Upper lobe of right lung (tissue), 1 donor: Measurements from ENCODE around the gene BAHCC1. TPM values are rescaled to one million over a fixed set of nuclear protein-coding genes. Genes with fewer than 3 reads are reported as not detected.

Source experiments
- ATAC-seq: fragments of 200-7000 bp; cut with Tn5 transposase; one replicate; pipeline ENCODE4 v1.9.1; 2020; ENCODE audit warnings: mild to moderate bottlenecking, moderate library complexity
- DNase-seq: peaks from one replicate; pipeline ENCODE4 v3.0.0-alpha.2; 2020
- H3K27ac ChIP-seq: fragments of 200-600 bp; one replicate; pipeline ENCODE4 v1.8.0; 2022
- H3K27me3 ChIP-seq: fragments of 200-600 bp; one replicate; pipeline ENCODE4 v1.8.0; 2022; ENCODE audit warnings: mild to moderate bottlenecking
- H3K36me3 ChIP-seq: fragments of 200-600 bp; one replicate; pipeline ENCODE4 v1.8.0; 2022
- H3K4me1 ChIP-seq: fragments of 200-600 bp; one replicate; pipeline ENCODE4 v1.8.0; 2022
- H3K4me3 ChIP-seq: fragments of 200-600 bp; one replicate; pipeline ENCODE4 v1.8.0; 2022; ENCODE audit warnings: mild to moderate bottlenecking
- H3K9me3 ChIP-seq: fragments of 200-600 bp; one replicate; pipeline ENCODE4 v1.8.0; 2022
- intact Hi-C: fragments of 100-400 bp; cut with DNase I; formaldehyde crosslinking; loops from one replicate; pipeline ENCODE4 v1.11.0; 2022
- total RNA-seq: library from RNA; stranded (reverse); fragmentation: NEBNext Ultra II Directional; extraction: Animal tissue kit (Norgen Biotek cat#: 25700); gene quantifications from one replicate; pipeline ENCODE4 v1.2.1, GENCODE V29; 2021
- TF ChIP-seq, protein P1 (sequence below): fragments of 200-600 bp; IDR thresholded peaks from one replicate; pipeline ENCODE4 v1.8.0; 2022; ENCODE audit warnings: antibody characterized with exemption
- donor health status: DM: no; HTN: yes; CAD: no; lungs with severe emphysema.

BAHCC1 gene
- total RNA-seq, 1 donor from 2014 or later: 23.3 TPM

DNA sequence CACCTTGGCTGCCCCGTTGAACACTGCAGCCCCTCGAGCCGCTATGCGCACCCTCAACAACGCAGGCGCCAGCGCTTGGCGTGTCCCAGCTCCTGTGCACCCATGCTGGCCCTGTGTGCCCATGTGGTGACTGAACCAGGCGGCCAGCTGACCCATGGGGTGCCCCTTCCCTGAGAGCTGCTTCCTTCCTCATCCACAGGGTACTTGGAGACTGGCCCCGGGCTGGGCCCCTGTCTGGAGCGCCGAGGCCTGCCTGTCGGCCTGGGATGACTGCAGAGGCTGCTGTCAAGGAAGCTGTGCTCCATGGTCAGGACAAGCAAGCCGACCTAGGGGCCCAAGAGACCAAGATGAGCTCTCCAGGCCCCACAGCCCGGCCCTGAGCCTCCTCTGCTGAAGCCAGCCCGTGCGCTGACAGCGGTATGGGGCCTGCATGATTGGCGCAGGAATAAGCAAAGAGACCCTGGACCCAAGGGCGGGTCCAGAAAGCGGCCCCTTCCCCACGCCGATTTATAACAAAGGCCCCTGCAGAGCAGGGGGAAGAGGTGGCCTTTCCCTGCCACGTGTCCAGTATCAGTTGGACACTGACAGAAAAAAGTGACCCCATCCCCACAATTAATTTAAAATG is 21.6 kb upstream of the BAHCC1 start:
- H3K27me3 ChIP-seq: no peaks in the 10 kb centered on the region
- TF ChIP-seq, protein P1, sequence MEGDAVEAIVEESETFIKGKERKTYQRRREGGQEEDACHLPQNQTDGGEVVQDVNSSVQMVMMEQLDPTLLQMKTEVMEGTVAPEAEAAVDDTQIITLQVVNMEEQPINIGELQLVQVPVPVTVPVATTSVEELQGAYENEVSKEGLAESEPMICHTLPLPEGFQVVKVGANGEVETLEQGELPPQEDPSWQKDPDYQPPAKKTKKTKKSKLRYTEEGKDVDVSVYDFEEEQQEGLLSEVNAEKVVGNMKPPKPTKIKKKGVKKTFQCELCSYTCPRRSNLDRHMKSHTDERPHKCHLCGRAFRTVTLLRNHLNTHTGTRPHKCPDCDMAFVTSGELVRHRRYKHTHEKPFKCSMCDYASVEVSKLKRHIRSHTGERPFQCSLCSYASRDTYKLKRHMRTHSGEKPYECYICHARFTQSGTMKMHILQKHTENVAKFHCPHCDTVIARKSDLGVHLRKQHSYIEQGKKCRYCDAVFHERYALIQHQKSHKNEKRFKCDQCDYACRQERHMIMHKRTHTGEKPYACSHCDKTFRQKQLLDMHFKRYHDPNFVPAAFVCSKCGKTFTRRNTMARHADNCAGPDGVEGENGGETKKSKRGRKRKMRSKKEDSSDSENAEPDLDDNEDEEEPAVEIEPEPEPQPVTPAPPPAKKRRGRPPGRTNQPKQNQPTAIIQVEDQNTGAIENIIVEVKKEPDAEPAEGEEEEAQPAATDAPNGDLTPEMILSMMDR: no peak
- H3K4me1 ChIP-seq: peaks cover 5% of the 10 kb centered on the region
- no peaks in the 10 kb centered on the region for H3K9me3 ChIP-seq
- intact Hi-C loops: no loop called here
- H3K36me3 ChIP-seq: no peaks in the 10 kb centered on the region
- H3K27ac ChIP-seq: peak overlapping the region; percentile 47
- peak; percentile 38 for ATAC-seq
- no peak for DNase-seq
- H3K4me3 ChIP-seq: no peak overlapping the region

DNA sequence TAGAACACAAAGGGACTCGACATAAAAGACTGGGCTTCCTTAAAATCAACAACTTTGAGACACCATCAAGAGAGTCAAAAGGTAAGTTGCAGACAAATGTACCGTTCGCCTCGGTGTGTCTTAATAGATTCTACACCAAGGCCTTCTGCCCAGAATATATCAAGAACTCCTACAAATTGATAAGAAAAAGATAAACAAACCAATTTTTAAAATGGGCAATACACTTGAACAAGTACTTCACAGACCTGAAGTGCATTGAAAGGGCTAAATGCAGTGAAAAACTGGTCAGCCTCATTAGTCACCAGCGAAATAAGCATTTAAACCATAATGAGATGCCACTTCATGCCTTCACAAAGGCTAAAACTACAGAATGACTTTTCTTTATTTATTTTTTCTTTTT is 20.4 kb upstream of the BAHCC1 start:
- no peaks in the 10 kb centered on the region for H3K9me3 ChIP-seq
- no peak for DNase-seq
- no peak overlapping the region for H3K4me3 ChIP-seq
- H3K27me3 ChIP-seq: no peaks in the 10 kb centered on the region
- no peak for ATAC-seq
- H3K27ac ChIP-seq: no peak overlapping the region
- H3K4me1 ChIP-seq: peaks cover 5% of the 10 kb centered on the region
- intact Hi-C loops: no loop called here
- no peaks in the 10 kb centered on the region for H3K36me3 ChIP-seq
- TF ChIP-seq, protein P1: no peak

DNA sequence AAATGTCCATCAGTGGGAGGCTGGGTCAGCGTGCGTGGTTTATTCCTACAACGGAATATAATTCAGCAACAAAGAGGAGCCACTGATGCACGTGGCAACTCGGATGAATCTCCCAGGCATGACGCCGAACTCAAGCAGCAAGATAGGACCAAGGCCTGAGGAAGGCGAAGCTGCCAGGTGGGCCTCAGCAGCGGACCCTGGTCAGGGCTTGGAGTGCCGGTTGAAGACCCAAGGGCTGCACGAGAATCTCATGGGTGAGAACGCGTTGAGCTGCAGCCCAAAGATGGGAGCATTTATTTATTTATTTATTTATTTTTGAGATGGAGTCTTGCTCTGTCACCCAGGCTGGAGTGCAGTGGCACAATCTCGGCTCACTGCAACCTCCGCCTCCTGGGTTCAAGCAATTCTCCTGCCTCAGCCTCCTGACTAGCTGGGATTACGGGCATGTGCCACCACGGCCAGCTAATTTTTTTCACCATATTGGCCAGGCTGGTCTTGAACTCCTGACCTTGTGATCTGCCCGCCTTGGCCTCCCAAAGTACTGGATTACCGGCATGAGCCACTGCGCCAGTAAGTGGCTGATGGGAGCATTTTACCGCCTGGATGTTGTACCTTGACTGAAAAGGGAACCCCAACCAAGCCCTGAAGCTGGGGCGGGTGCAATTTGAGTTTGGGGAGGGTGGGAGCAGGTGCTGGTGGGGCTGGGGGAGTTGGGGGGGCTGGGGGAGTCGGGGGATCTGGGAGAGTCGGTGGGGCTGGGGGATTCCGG is 18.1 kb upstream of the BAHCC1 start:
- intact Hi-C loops: no loop called here
- ATAC-seq (no peak), DNase-seq (no peak)
- Histone ChIP-seq H3K27ac (no peak overlapping the region), H3K9me3 (no peaks in the 10 kb centered on the region), H3K36me3 (no peaks in the 10 kb centered on the region), H3K4me3 (no peak overlapping the region), H3K4me1 (peaks cover 5% of the 10 kb centered on the region), H3K27me3 (no peaks in the 10 kb centered on the region)
- TF ChIP-seq, protein P1: no peak

DNA sequence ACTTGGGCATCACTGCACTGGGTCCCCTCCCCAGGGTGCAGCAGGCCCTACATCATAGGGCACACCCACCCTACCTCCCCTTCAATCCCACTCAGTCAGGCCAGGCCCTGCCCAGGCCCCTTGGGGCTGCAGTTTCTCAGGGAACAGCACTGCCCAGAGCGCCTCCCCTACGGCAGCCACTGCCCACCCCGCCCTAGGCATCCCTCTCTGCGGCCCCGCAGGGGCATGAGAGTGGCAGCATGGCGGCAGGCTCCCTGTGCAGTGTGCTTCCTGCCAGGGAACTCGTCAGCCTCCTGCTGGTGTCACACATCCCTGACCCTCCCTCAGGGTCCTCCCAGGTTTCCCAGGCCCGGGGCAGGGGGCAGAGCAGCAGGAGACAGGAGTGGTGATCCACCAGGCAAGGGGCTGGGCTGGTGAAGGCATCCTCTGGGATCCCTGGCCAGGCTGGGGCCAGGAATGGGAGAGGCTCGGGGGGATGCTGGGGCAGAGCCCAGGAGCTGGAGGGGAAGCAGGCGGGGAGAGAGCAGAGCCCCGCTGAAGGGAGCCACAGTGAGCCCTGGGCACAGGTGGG is 16.2 kb upstream of the BAHCC1 start:
- Histone ChIP-seq H3K27ac (no peak overlapping the region), H3K9me3 (no peaks in the 10 kb centered on the region), H3K36me3 (no peaks in the 10 kb centered on the region), H3K4me1 (no peaks in the 10 kb centered on the region), H3K27me3 (no peaks in the 10 kb centered on the region), H3K4me3 (no peak overlapping the region)
- TF ChIP-seq, protein P1: no peak
- intact Hi-C loops: no loop called here
- DNase-seq (no peak), ATAC-seq (peak; percentile 2)

DNA sequence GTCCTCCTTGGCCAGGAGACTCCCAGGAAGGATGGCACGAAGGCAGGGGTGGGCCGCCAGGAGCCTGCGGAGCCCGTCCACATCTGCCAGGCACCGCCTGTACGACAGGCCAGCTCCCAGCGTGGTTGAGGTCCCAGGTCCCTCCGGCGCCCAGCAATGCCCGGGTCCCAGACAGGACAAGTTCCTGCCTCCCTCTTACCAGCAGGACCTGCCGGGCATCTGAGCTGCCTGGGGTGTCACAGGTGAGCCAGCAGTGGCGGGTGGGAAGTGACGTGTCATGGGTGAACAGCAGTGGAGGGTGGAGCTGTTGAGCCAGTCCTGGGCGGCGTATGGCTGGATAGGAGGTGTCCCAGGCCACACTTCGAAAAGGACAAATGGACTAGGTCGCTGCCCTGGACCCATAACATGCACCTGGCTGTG is 15.7 kb upstream of the BAHCC1 start:
- TF ChIP-seq, protein P1: no peak
- intact Hi-C loops: no loop called here
- ATAC-seq: peak; percentile 78
- no peaks in the 10 kb centered on the region for H3K27me3 ChIP-seq
- DNase-seq: no peak
- no peak overlapping the region for H3K27ac ChIP-seq
- H3K4me3 ChIP-seq: no peak overlapping the region
- H3K9me3 ChIP-seq: no peaks in the 10 kb centered on the region
- no peaks in the 10 kb centered on the region for H3K4me1 ChIP-seq
- no peaks in the 10 kb centered on the region for H3K36me3 ChIP-seq
